Measurements from ENCODE around the gene PPP1R9A. TPM values are rescaled to one million over a fixed set of nuclear protein-coding genes. Genes with fewer than 3 reads are reported as not detected.

The PPP1R9A gene
- total RNA-seq, 2 donors from 2014 or later, result 17.7 to 20.2 TPM

GRCh38 chr7:94928168-94928707 lies 20.8 kb downstream of the PPP1R9A start:
- TF ChIP-seq CTCF (IDR thresholded peaks at IDR 0.05), result no peak
- no peaks in the 10 kb centered on the region for H3K36me3 ChIP-seq
- H3K27me3 ChIP-seq, result no peaks in the 10 kb centered on the region
- H3K4me1 ChIP-seq, result no peaks in the 10 kb centered on the region
- intact Hi-C loops (cut with DNase I), result no loop called here
- H3K4me3 ChIP-seq, result no peak overlapping the region
- no peak overlapping the region for H3K9ac ChIP-seq (ENCODE audit: low read depth in 2 of 2, low read length in 2 of 2)
- no peaks in the 10 kb centered on the region for H3K9me3 ChIP-seq
- H3K27ac ChIP-seq, result no peak overlapping the region
- no peak for DNase-seq

- Histone ChIP-seq H3K27me3 (no peaks in the 10 kb centered on the region), H3K4me3 (no peak overlapping the region), H3K9me3 (no peaks in the 10 kb centered on the region), H3K4me1 (no peaks in the 10 kb centered on the region), H3K9ac (ENCODE audit: low read depth in 2 of 2, low read length in 2 of 2) (no peak overlapping the region), H3K27ac (no peak overlapping the region), H3K36me3 (no peaks in the 10 kb centered on the region)
- intact Hi-C loops (cut with DNase I), result no loop called here
- no peak for TF ChIP-seq CTCF (IDR thresholded peaks at IDR 0.05)
- DNase-seq, result no peak
Observed at GRCh38 chr7:94933256-94933990, 26.0 kb downstream of the PPP1R9A start.

GRCh38 chr7:94939395-94939794 lies 32.0 kb downstream of the PPP1R9A start:
- no peak for TF ChIP-seq CTCF (IDR thresholded peaks at IDR 0.05)
- no peak overlapping the region for H3K9ac ChIP-seq (ENCODE audit: low read depth in 2 of 2, low read length in 2 of 2)

GRCh38 chr7:94940241-94940640 lies 32.8 kb downstream of the PPP1R9A start:
- TF ChIP-seq CTCF (IDR thresholded peaks at IDR 0.05), result no peak
- Histone ChIP-seq H3K9ac (ENCODE audit: low read depth in 2 of 2, low read length in 2 of 2) (no peak overlapping the region), H3K4me3 (no peak overlapping the region), H3K9me3 (no peaks in the 10 kb centered on the region), H3K4me1 (no peaks in the 10 kb centered on the region), H3K36me3 (no peaks in the 10 kb centered on the region), H3K27me3 (no peaks in the 10 kb centered on the region), H3K27ac (no peak overlapping the region)
- DNase-seq, result no peak
- intact Hi-C loops (cut with DNase I), result no loop called here

More at GRCh38 chr7:94939395-94939794, 32.0 kb downstream of the PPP1R9A start:
- Histone ChIP-seq H3K4me3 (no peak overlapping the region), H3K36me3 (no peaks in the 10 kb centered on the region), H3K9me3 (no peaks in the 10 kb centered on the region), H3K27ac (no peak overlapping the region), H3K4me1 (no peaks in the 10 kb centered on the region), H3K27me3 (no peaks in the 10 kb centered on the region)
- DNase-seq, result no peak
- intact Hi-C loops (cut with DNase I), result no loop called here

- Histone ChIP-seq H3K9me3 (no peaks in the 10 kb centered on the region), H3K4me3 (no peak overlapping the region), H3K36me3 (no peaks in the 10 kb centered on the region), H3K4me1 (no peaks in the 10 kb centered on the region), H3K27me3 (no peaks in the 10 kb centered on the region), H3K27ac (no peak overlapping the region), H3K9ac (ENCODE audit: low read depth in 2 of 2, low read length in 2 of 2) (no peak overlapping the region)
- no peak for DNase-seq
- intact Hi-C loops (cut with DNase I), result no loop called here
- no peak for TF ChIP-seq CTCF (IDR thresholded peaks at IDR 0.05)
Observed at GRCh38 chr7:94941844-94942632, 34.6 kb downstream of the PPP1R9A start.

Measured in colonic mucosa (tissue), 4 donors.